ENCODE measurements around the gene MKI67.
A peak's percentile ranks its signal among the peaks of the same experiment; 100 is the strongest.

The MKI67 gene

GRCh38 chr10:128060341-128061250, 65.6 kb downstream of the MKI67 start:
- DNase-seq (ENCODE audit: low spot score), result peak; percentile 62
- TF ChIP-seq CTCF (IDR thresholded peaks at IDR 0.05), result no peak
- peak overlapping the region in 1 of 2 donors; percentile 66 for H3K27ac ChIP-seq
- H3K4me3 ChIP-seq, result no peak overlapping the region

GRCh38 chr10:128059982-128060293, 66.3 kb downstream of the MKI67 start:
- H3K27ac ChIP-seq, result peak overlapping the region in 1 of 2 donors; percentile 66

GRCh38 chr10:128059266-128059981, 66.8 kb downstream of the MKI67 start:
- TF ChIP-seq CTCF (IDR thresholded peaks at IDR 0.05), result no peak
- no peak overlapping the region for H3K4me3 ChIP-seq
- peak overlapping the region; percentile 4 to 66 for H3K27ac ChIP-seq
- DNase-seq (ENCODE audit: low spot score), result peak; percentile 72

More at GRCh38 chr10:128059982-128060293, 66.3 kb downstream of the MKI67 start:
- H3K4me3 ChIP-seq, result no peak overlapping the region
- DNase-seq (ENCODE audit: low spot score), result peak; percentile 29
- no peak for TF ChIP-seq CTCF (IDR thresholded peaks at IDR 0.05)

- DNase-seq (ENCODE audit: low spot score), result no peak
- peak overlapping the region in 1 of 2 donors; percentile 42 for H3K27ac ChIP-seq
- TF ChIP-seq CTCF (IDR thresholded peaks at IDR 0.05), result no peak
- H3K4me3 ChIP-seq, result no peak overlapping the region
Observed at GRCh38 chr10:128058750-128059134, 67.5 kb downstream of the MKI67 start.

- Histone ChIP-seq H3K4me3 (no peak overlapping the region), H3K27ac (peak overlapping the region in 1 of 2 donors; percentile 30)
- no peak for TF ChIP-seq CTCF (IDR thresholded peaks at IDR 0.05)
- DNase-seq (ENCODE audit: low spot score), result peak; percentile 65
Observed at GRCh38 chr10:128058106-128058749, 68.0 kb downstream of the MKI67 start.

- DNase-seq (ENCODE audit: low spot score), result peak; percentile 71
- Histone ChIP-seq H3K4me3 (no peak overlapping the region), H3K27ac (peak overlapping the region; percentile 42 to 82)
- no peak for TF ChIP-seq CTCF (IDR thresholded peaks at IDR 0.05)
Observed at GRCh38 chr10:128056303-128057050, 69.7 kb downstream of the MKI67 start.

Data from coronary artery (tissue), 2 donors.